ENCODE data around the gene KRI1.
"Not testable (repeated sequence)": the region's sequence is repeated elsewhere in the genome, so short reads cannot be mapped to it uniquely, and the experiment has no call there.

KRI1 gene

GRCh38 chr19:10550336-10550735, 15.5 kb downstream of the KRI1 start:
- no peak for DNase-seq (ENCODE audit: low read depth, low spot score)

- DNase-seq (ENCODE audit: low read depth, low spot score), result no peak
Measured at GRCh38 chr19:10549733-10550132, 16.1 kb downstream of the KRI1 start.

GRCh38 chr19:10548746-10549276, 17.0 kb downstream of the KRI1 start:
- no peak for DNase-seq (ENCODE audit: low read depth, low spot score)

DNA sequence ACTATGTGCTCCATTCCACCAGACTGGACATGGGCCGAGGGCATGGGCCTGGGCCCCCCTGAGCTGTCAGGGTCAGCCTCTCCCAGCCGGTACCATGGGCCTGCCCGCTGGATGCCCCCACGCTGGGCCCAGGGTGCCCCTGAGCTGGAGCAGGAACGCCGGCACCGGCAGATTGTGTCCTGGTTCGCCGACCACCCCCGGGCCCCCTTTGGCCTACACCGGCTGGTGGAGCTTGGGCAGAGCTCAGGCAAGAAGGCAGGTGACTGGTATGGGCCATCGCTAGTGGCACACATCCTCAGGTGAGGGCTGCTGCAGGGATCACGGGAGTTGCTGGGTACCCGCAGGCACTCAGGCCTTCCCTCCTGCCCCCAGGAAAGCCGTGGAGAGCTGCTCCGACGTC, 19.0 kb downstream of the KRI1 start:
- no peak for DNase-seq (ENCODE audit: low read depth, low spot score)

- DNase-seq (ENCODE audit: low read depth, low spot score), result no peak
Measured at GRCh38 chr19:10544753-10545251, 21.0 kb downstream of the KRI1 start.

DNA sequence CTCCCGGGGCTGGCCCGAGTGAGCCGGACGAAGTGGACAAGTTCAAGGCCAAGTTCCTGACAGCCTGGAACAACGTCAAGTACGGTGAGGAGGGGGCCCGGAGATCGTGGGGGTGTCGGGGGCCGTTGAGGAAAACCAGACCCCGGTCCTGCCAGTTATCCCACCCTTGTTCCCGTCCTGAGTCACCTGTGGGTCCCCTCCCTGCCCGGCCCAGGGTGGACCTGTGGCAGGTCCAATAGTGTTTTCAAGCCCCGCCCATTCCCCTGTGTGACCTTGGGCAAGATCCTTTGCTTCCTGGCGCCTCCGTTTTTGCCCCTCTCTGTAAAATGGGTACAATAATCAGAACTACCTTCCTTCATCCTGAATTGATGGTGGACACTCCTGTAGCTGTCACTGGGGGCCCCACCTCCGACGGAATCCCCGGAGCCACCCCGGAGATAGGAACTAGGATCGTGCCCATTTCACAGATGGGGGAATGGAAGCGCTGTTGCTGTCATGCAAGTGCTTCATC, 21.5 kb downstream of the KRI1 start:
- no peak for DNase-seq (ENCODE audit: low read depth, low spot score)

DNA sequence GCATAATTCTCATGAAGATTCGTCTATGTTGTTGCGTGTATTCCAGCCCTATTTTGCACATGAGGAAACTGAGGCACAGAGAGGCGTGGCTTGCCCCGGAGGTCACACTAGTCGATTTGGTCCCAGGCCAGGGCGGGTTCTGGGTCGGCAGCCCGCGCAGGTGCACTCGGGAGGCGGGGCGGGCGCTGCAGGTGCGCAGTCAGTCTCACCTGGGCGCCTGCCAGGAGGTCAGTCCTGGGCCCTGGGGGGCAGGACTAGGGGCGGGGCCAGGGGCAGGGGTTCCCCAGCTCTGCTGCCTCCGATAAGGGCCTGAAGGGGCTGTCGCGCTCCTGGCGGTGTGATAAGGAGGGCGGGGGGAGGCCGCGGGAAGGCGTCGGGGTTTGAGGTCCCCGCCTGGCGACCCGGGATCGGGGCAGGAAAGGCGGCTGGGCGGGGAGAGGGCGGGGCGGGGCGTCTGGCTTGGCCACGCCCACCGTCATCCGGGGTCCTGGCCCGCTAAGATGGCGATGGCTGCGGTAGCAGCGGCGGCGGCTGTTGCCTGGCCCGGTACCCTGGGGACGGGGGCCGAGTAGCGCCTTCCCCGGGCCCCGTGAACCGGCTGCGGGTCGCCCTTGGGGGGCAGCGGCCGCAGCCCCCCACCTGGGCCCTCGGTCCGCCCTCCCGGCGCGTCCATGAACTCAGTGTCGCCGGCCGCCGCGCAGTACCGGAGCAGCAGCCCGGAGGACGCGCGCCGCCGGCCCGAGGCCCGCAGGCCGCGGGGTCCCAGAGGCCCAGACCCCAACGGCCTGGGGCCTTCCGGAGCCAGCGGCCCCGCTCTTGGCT, 22.2 kb downstream of the KRI1 start, which contains the start of gene ATG4D:
ATG4D (plus strand) TSS at position 485 of the 822 bp plus-strand sequence; CDS start at position 672, 187 bp downstream.
- peak; percentile 71 for DNase-seq (ENCODE audit: low read depth, low spot score)

GRCh38 chr19:10543059-10543419, 22.8 kb downstream of the KRI1 start:
- no peak for DNase-seq (ENCODE audit: low read depth, low spot score)

DNA sequence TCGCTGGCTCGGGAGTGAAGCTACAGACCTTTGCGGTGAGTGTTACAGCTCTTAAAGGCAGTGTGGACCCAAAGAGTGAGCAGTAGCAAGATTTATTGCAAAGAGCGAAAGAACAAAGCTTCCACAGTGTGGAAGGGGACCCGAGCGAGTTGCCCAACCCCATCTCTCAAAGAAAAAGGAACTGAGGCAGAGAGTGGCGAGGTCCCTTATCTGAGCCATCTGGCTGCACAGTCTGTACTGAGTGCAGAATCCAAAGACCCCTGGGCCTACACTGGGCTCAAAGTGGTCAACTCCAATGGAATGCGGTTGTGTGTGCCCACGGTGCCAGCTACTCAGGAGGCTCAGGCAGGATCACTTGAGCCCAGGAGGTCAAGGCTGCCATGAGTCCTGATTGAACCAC, 26.8 kb downstream of the KRI1 start:
- not testable (repeated sequence) for DNase-seq (ENCODE audit: low read depth, low spot score)

GRCh38 chr19:10538204-10538983, 27.4 kb downstream of the KRI1 start:
- DNase-seq (ENCODE audit: low read depth, low spot score), result no peak

- no peak for DNase-seq (ENCODE audit: low read depth, low spot score)
Measured at GRCh38 chr19:10537668-10538067, 28.1 kb downstream of the KRI1 start.

- DNase-seq (ENCODE audit: low read depth, low spot score), result no peak
Measured at GRCh38 chr19:10535613-10536012, 30.2 kb downstream of the KRI1 start.

GRCh38 chr19:10533646-10534386, 32.0 kb downstream of the KRI1 start:
- no peak for DNase-seq (ENCODE audit: low read depth, low spot score)

DNA sequence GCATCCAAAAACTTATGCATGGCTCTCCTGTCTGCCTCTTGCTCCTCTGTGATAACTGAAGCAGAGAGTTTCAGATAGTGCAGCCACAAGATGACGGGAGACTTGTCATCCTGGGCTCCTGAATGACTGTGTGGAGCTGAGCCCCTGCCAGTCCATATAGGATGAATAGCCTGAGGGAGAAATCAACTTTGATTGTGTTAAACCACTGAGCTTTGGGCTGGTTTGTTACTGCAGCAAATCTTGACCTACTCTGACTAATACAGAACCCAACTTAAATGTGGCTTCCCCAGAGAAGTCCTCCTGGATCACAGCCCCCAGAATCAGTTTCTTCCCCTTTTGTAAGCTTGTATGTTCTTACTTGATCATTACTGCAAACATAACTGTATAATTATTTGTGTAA, 33.4 kb downstream of the KRI1 start:
- DNase-seq (ENCODE audit: low read depth, low spot score), result no peak

GRCh38 chr19:10526887-10527286, 38.9 kb downstream of the KRI1 start:
- DNase-seq (ENCODE audit: low read depth, low spot score), result not testable (repeated sequence)

GRCh38 chr19:10525636-10526035, 40.2 kb downstream of the KRI1 start:
- DNase-seq (ENCODE audit: low read depth, low spot score), result no peak

DNA sequence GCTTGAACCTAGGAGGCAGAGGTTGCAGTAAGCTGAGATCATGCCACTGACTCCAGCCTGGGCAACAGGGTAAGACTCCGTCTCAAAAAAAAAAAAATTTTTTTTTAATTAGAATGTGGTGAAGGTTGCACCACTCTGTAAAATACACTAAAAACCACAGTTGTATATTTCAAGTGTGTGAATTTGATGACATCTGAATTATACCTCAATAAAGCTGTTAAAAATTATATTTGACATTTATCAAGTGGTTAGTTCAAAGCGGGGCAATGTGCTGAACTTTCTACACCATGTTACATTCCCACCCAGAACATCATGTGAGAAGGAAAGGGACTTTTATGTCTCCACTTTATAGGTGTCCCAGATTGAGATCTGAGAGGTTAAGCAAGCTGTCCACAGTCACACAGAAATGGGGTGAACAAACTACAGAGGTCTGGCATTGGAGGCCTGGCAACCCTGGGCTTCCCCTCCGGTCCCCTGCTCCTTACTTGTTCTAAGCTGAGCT, 42.6 kb downstream of the KRI1 start:
- no peak for DNase-seq (ENCODE audit: low read depth, low spot score)

- DNase-seq (ENCODE audit: low read depth, low spot score), result no peak
Measured at GRCh38 chr19:10521461-10522171, 44.2 kb downstream of the KRI1 start.

GRCh38 chr19:10520652-10521318, 45.0 kb downstream of the KRI1 start:
- no peak for DNase-seq (ENCODE audit: low read depth, low spot score)

- no peak for DNase-seq (ENCODE audit: low read depth, low spot score)
Measured at GRCh38 chr19:10519421-10519820, 46.4 kb downstream of the KRI1 start.

All from ELF-1 (cell line).